Measurements from ENCODE around the gene FUT1. TPM values are rescaled to one million over a fixed set of nuclear protein-coding genes. Genes with fewer than 3 reads are reported as not detected.
"Not testable (repeated sequence)": the region's sequence is repeated elsewhere in the genome, so short reads cannot be mapped to it uniquely, and the experiment has no call there.

FUT1 gene
- total and polyA plus RNA-seq, 2 donors (not counting 1 experiment from before 2014, with no cell fraction given), result not detected

GRCh38 chr19:48770266-48770665 lies 17.8 kb upstream of the FUT1 start:
- peaks cover 0 to 3% (median 0%) of the 10 kb centered on the region in 3 donors for H3K9me3 ChIP-seq (ENCODE audit: control extremely low read depth in 1 of 3, control insufficient read depth in 2 of 3, insufficient read depth in 1 of 3, low read length in 2 of 3)
- no peaks in the 10 kb centered on the region for H3K36me3 ChIP-seq (replicated peaks in 1 of 2; ENCODE audit: control extremely low read depth in 1 of 2, control insufficient read depth in 1 of 2, extremely low read depth in 1 of 2, insufficient read depth in 2 of 2, low read length in 1 of 2)
- H3K27me3 ChIP-seq (replicated peaks in 1 of 4; ENCODE audit: control extremely low read depth in 1 of 4, control insufficient read depth in 3 of 4, insufficient read depth in 4 of 4, low read length in 3 of 4), result peaks cover 0 to 5% (median 0%) of the 10 kb centered on the region in 4 experiments
- no peak overlapping the region for H3K4me3 ChIP-seq (ENCODE audit: control extremely low read depth in 1 of 5, extremely low read depth in 1 of 5, insufficient read depth in 1 of 5, low read depth in 2 of 5, low read length in 4 of 5)
- no peak overlapping the region for H2AFZ ChIP-seq (ENCODE audit: insufficient read depth, low read depth, low read length, poor library complexity, severe bottlenecking)
- no peak overlapping the region for H3K4me2 ChIP-seq (replicated peaks; ENCODE audit: low read depth, low read length, poor library complexity, severe bottlenecking)
- no peaks in the 10 kb centered on the region for H3K9me3 Mint-ChIP-seq (ENCODE audit: insufficient read depth)
- intact Hi-C loops (cut with micrococcal nuclease), result no loop called here
- WGBS (ENCODE audit: insufficient coverage), result no CpG with 5 or more reads among the region's 7 CpGs
- H3K9ac ChIP-seq (ENCODE audit: low read length), result no peak overlapping the region
- CTCF ChIA-PET, result interaction anchor here (1.3 kb wide), 1 partner anchor 230 kb away, joined by 5 read pairs; no protein-coding TSS in a partner anchor
- no peaks in the 10 kb centered on the region for H3K79me2 ChIP-seq (ENCODE audit: control insufficient read depth, insufficient read depth, low read length)
- H3K27me3 Mint-ChIP-seq, result peaks cover 25% of the 10 kb centered on the region
- H3K27ac Mint-ChIP-seq, result no peak overlapping the region
- DNase-seq, result no peak
- TF ChIP-seq EZH2 (IDR thresholded peaks at IDR 0.05; ENCODE audit: borderline replicate concordance, insufficient read depth, low read depth, low read length, poor library complexity, severe bottlenecking) (no peak), CTCF (IDR thresholded peaks at IDR 0.05) (no peak)
- H3K4me1 Mint-ChIP-seq, result no peaks in the 10 kb centered on the region
- H3K4me1 ChIP-seq (ENCODE audit: control insufficient read depth in 2 of 2, insufficient read depth in 2 of 2, low read length in 2 of 2), result no peaks in the 10 kb centered on the region
- POLR2A ChIA-PET, result no interaction called here
- no peaks in the 10 kb centered on the region for H4K20me1 ChIP-seq (ENCODE audit: control insufficient read depth, insufficient read depth, low read length, poor library complexity, severe bottlenecking)
- H3K4me3 Mint-ChIP-seq, result no peak overlapping the region
- ATAC-seq (ENCODE audit: low read depth), result no peak
- no peak overlapping the region for H3K27ac ChIP-seq (ENCODE audit: low read length in 2 of 2)

GRCh38 chr19:48768994-48769713 lies 16.7 kb upstream of the FUT1 start:
- Histone ChIP-seq H3K9ac (ENCODE audit: low read length) (no peak overlapping the region), H3K9me3 (ENCODE audit: control extremely low read depth in 1 of 3, control insufficient read depth in 2 of 3, insufficient read depth in 1 of 3, low read length in 2 of 3) (peaks cover 0 to 3% (median 0%) of the 10 kb centered on the region in 3 donors), H2AFZ (ENCODE audit: insufficient read depth, low read depth, low read length, poor library complexity, severe bottlenecking) (no peak overlapping the region), H3K27me3 (replicated peaks in 1 of 4; ENCODE audit: control extremely low read depth in 1 of 4, control insufficient read depth in 3 of 4, insufficient read depth in 4 of 4, low read length in 3 of 4) (peaks cover 0 to 5% (median 0%) of the 10 kb centered on the region in 4 experiments), H3K27ac (ENCODE audit: low read length in 2 of 2) (no peak overlapping the region), H3K4me3 (ENCODE audit: control extremely low read depth in 1 of 5, extremely low read depth in 1 of 5, insufficient read depth in 1 of 5, low read depth in 2 of 5, low read length in 4 of 5) (no peak overlapping the region), H3K4me2 (replicated peaks; ENCODE audit: low read depth, low read length, poor library complexity, severe bottlenecking) (no peak overlapping the region), H3K79me2 (ENCODE audit: control insufficient read depth, insufficient read depth, low read length) (no peaks in the 10 kb centered on the region), H3K4me1 (ENCODE audit: control insufficient read depth in 2 of 2, insufficient read depth in 2 of 2, low read length in 2 of 2) (no peaks in the 10 kb centered on the region), H3K36me3 (replicated peaks in 1 of 2; ENCODE audit: control extremely low read depth in 1 of 2, control insufficient read depth in 1 of 2, extremely low read depth in 1 of 2, insufficient read depth in 2 of 2, low read length in 1 of 2) (no peaks in the 10 kb centered on the region), H4K20me1 (ENCODE audit: control insufficient read depth, insufficient read depth, low read length, poor library complexity, severe bottlenecking) (no peaks in the 10 kb centered on the region)
- Mint-ChIP-seq H3K4me3 (no peak overlapping the region), H3K9me3 (ENCODE audit: insufficient read depth) (no peaks in the 10 kb centered on the region), H3K27ac (no peak overlapping the region), H3K27me3 (peaks cover 30% of the 10 kb centered on the region), H3K4me1 (no peaks in the 10 kb centered on the region)
- WGBS (ENCODE audit: insufficient coverage), result 84% methylated on average over 9 of the region's 11 CpGs
- TF ChIP-seq EZH2 (IDR thresholded peaks at IDR 0.05; ENCODE audit: borderline replicate concordance, insufficient read depth, low read depth, low read length, poor library complexity, severe bottlenecking), result no peak
- no peak for TF ChIP-seq CTCF (IDR thresholded peaks at IDR 0.05)
- intact Hi-C loops (cut with micrococcal nuclease), result no loop called here
- DNase-seq (no peak), ATAC-seq (ENCODE audit: low read depth) (no peak)
- CTCF ChIA-PET, result interaction anchor here (1.3 kb wide), 1 partner anchor 231 kb away, joined by 5 read pairs; no protein-coding TSS in a partner anchor
- POLR2A ChIA-PET, result no interaction called here

- H3K4me3 Mint-ChIP-seq; H3K4me3 ChIP-seq (ENCODE audit: control extremely low read depth in 1 of 5, extremely low read depth in 1 of 5, insufficient read depth in 1 of 5, low read depth in 2 of 5, low read length in 4 of 5); H4K20me1 ChIP-seq (ENCODE audit: control insufficient read depth, insufficient read depth, low read length, poor library complexity, severe bottlenecking); H3K27ac ChIP-seq (ENCODE audit: low read length in 2 of 2); H3K27me3 ChIP-seq (replicated peaks in 1 of 4; ENCODE audit: control extremely low read depth in 1 of 4, control insufficient read depth in 3 of 4, insufficient read depth in 4 of 4, low read length in 3 of 4); H3K9me3 ChIP-seq (ENCODE audit: control extremely low read depth in 1 of 3, control insufficient read depth in 2 of 3, insufficient read depth in 1 of 3, low read length in 2 of 3); H2AFZ ChIP-seq (ENCODE audit: insufficient read depth, low read depth, low read length, poor library complexity, severe bottlenecking); H3K27ac Mint-ChIP-seq; POLR2A ChIA-PET; H3K9me3 Mint-ChIP-seq (ENCODE audit: insufficient read depth); CTCF ChIA-PET; DNase-seq; ATAC-seq (ENCODE audit: low read depth); H3K4me1 Mint-ChIP-seq; H3K9ac ChIP-seq (ENCODE audit: low read length); H3K36me3 ChIP-seq (replicated peaks in 1 of 2; ENCODE audit: control extremely low read depth in 1 of 2, control insufficient read depth in 1 of 2, extremely low read depth in 1 of 2, insufficient read depth in 2 of 2, low read length in 1 of 2); H3K4me2 ChIP-seq (replicated peaks; ENCODE audit: low read depth, low read length, poor library complexity, severe bottlenecking); H3K4me1 ChIP-seq (ENCODE audit: control insufficient read depth in 2 of 2, insufficient read depth in 2 of 2, low read length in 2 of 2); intact Hi-C loops (cut with micrococcal nuclease); H3K79me2 ChIP-seq (ENCODE audit: control insufficient read depth, insufficient read depth, low read length): not testable (repeated sequence)
- WGBS (ENCODE audit: insufficient coverage), result no CpG with 5 or more reads among the region's 6 CpGs
- peaks cover 30% of the 10 kb centered on the region for H3K27me3 Mint-ChIP-seq
These were observed 15.8 kb upstream of the FUT1 start for GRCh38 chr19:48768171-48768753.
